Activated T-cell treated with anti-CD3 and anti-CD28 coated beads, Interleukin-2, amount 50 U/mL, for 24 hours (primary cell): Measurements from ENCODE around the gene CFD.
"Not testable (repeated sequence)": the region's sequence is repeated elsewhere in the genome, so short reads cannot be mapped to it uniquely, and the experiment has no call there.

Source experiments
- DNase-seq: peaks from one replicate; pipeline ENCODE4 v3.0.0-alpha.2; 2020
- H3K27ac Mint-ChIP-seq: 2 replicates; pipeline ENCODE4 v1.8.0; 2020; ENCODE audit warnings: mild to moderate bottlenecking, mixed read lengths
- H3K27me3 Mint-ChIP-seq: 2 replicates; pipeline ENCODE4 v1.8.0; 2020; ENCODE audit warnings: mixed read lengths
- H3K36me3 Mint-ChIP-seq: 2 replicates; pipeline ENCODE4 v1.8.0; 2020; ENCODE audit warnings: low read depth, mixed read lengths
- H3K4me1 Mint-ChIP-seq: 2 replicates; pipeline ENCODE4 v1.8.0; 2020; ENCODE audit warnings: low read depth, mixed read lengths
- H3K4me3 Mint-ChIP-seq: 2 replicates; pipeline ENCODE4 v1.8.0; 2020; ENCODE audit warnings: mild to moderate bottlenecking, moderate library complexity, mixed read lengths
- H3K9me3 Mint-ChIP-seq: 2 replicates; pipeline ENCODE4 v1.8.0; 2020; ENCODE audit warnings: mixed read lengths

CFD gene

GRCh38 chr19:869245-870177 lies 10.0 kb downstream of the CFD start:
- Mint-ChIP-seq H3K36me3 (peaks cover 30% of the 10 kb centered on the region), H3K9me3 (no peaks in the 10 kb centered on the region), H3K4me1 (peaks cover 11% of the 10 kb centered on the region), H3K27me3 (no peaks in the 10 kb centered on the region), H3K27ac (no peak overlapping the region), H3K4me3 (no peak overlapping the region)
- no peak for DNase-seq

GRCh38 chr19:870314-870713 lies 10.8 kb downstream of the CFD start:
- H3K9me3 Mint-ChIP-seq: no peaks in the 10 kb centered on the region
- peaks cover 35% of the 10 kb centered on the region for H3K36me3 Mint-ChIP-seq
- no peak for DNase-seq
- no peak overlapping the region for H3K4me3 Mint-ChIP-seq
- peak overlapping the region; percentile 50 for H3K27ac Mint-ChIP-seq
- H3K27me3 Mint-ChIP-seq: no peaks in the 10 kb centered on the region
- peaks cover 10% of the 10 kb centered on the region for H3K4me1 Mint-ChIP-seq

- Mint-ChIP-seq H3K36me3 (peaks cover 39% of the 10 kb centered on the region), H3K4me3 (no peak overlapping the region), H3K27ac (no peak overlapping the region)
Observed at GRCh38 chr19:870963-871401, 11.5 kb downstream of the CFD start.

GRCh38 chr19:871446-872265 lies 12.2 kb downstream of the CFD start:
- no peaks in the 10 kb centered on the region for H3K9me3 Mint-ChIP-seq
- H3K27ac Mint-ChIP-seq: peak overlapping the region; percentile 44
- no peak overlapping the region for H3K4me3 Mint-ChIP-seq
- H3K36me3 Mint-ChIP-seq: peaks cover 45% of the 10 kb centered on the region
- H3K4me1 Mint-ChIP-seq: peaks cover 10% of the 10 kb centered on the region
- DNase-seq: no peak
- H3K27me3 Mint-ChIP-seq: no peaks in the 10 kb centered on the region

More at GRCh38 chr19:870963-871401, 11.5 kb downstream of the CFD start:
- H3K27me3 Mint-ChIP-seq: no peaks in the 10 kb centered on the region
- H3K4me1 Mint-ChIP-seq: peaks cover 10% of the 10 kb centered on the region
- no peaks in the 10 kb centered on the region for H3K9me3 Mint-ChIP-seq
- DNase-seq: no peak

- peak; percentile 80 for DNase-seq
- H3K4me1 Mint-ChIP-seq: peaks cover 10% of the 10 kb centered on the region
- H3K27ac Mint-ChIP-seq: peak overlapping the region; percentile 76
- H3K36me3 Mint-ChIP-seq: peaks cover 47% of the 10 kb centered on the region
- H3K27me3 Mint-ChIP-seq: no peaks in the 10 kb centered on the region
- peak overlapping the region; percentile 42 for H3K4me3 Mint-ChIP-seq
- H3K9me3 Mint-ChIP-seq: no peaks in the 10 kb centered on the region
Observed at GRCh38 chr19:872266-872951, 12.9 kb downstream of the CFD start.

GRCh38 chr19:873084-873483 lies 13.6 kb downstream of the CFD start:
- no peak overlapping the region for H3K4me3 Mint-ChIP-seq
- H3K36me3 Mint-ChIP-seq: peaks cover 40% of the 10 kb centered on the region
- DNase-seq: peak; percentile 69
- no peaks in the 10 kb centered on the region for H3K27me3 Mint-ChIP-seq
- H3K4me1 Mint-ChIP-seq: peaks cover 10% of the 10 kb centered on the region
- no peak overlapping the region for H3K27ac Mint-ChIP-seq
- H3K9me3 Mint-ChIP-seq: no peaks in the 10 kb centered on the region

GRCh38 chr19:873561-874041 lies 14.1 kb downstream of the CFD start:
- Mint-ChIP-seq H3K36me3 (peaks cover 37% of the 10 kb centered on the region), H3K4me1 (peaks cover 10% of the 10 kb centered on the region), H3K27me3 (no peaks in the 10 kb centered on the region), H3K9me3 (no peaks in the 10 kb centered on the region), H3K4me3 (no peak overlapping the region), H3K27ac (no peak overlapping the region)
- DNase-seq: no peak

- Mint-ChIP-seq H3K9me3 (no peaks in the 10 kb centered on the region), H3K27ac (peak overlapping the region; percentile 33), H3K36me3 (peaks cover 35% of the 10 kb centered on the region), H3K4me3 (no peak overlapping the region), H3K4me1 (peaks cover 10% of the 10 kb centered on the region), H3K27me3 (no peaks in the 10 kb centered on the region)
- DNase-seq: no peak
Observed at GRCh38 chr19:875265-875879, 15.9 kb downstream of the CFD start.

GRCh38 chr19:876089-876488 lies 16.6 kb downstream of the CFD start:
- Mint-ChIP-seq H3K27me3 (no peaks in the 10 kb centered on the region), H3K4me1 (peaks cover 10% of the 10 kb centered on the region), H3K4me3 (no peak overlapping the region), H3K27ac (no peak overlapping the region), H3K9me3 (no peaks in the 10 kb centered on the region), H3K36me3 (peaks cover 40% of the 10 kb centered on the region)
- DNase-seq: no peak

GRCh38 chr19:876780-877314 lies 17.4 kb downstream of the CFD start:
- Mint-ChIP-seq H3K27ac (no peak overlapping the region), H3K4me1 (peaks cover 8% of the 10 kb centered on the region), H3K4me3 (no peak overlapping the region), H3K9me3 (no peaks in the 10 kb centered on the region), H3K27me3 (no peaks in the 10 kb centered on the region), H3K36me3 (peaks cover 45% of the 10 kb centered on the region)
- no peak for DNase-seq

GRCh38 chr19:877992-878660 lies 18.7 kb downstream of the CFD start:
- not testable (repeated sequence) for DNase-seq, H3K4me3 Mint-ChIP-seq, H3K27ac Mint-ChIP-seq, H3K27me3 Mint-ChIP-seq, H3K9me3 Mint-ChIP-seq, H3K4me1 Mint-ChIP-seq
- H3K36me3 Mint-ChIP-seq: peaks cover 57% of the 10 kb centered on the region

GRCh38 chr19:878751-879561 lies 19.5 kb downstream of the CFD start:
- H3K36me3 Mint-ChIP-seq: peaks cover 63% of the 10 kb centered on the region
- H3K4me1 Mint-ChIP-seq, H3K27ac Mint-ChIP-seq, H3K27me3 Mint-ChIP-seq, H3K4me3 Mint-ChIP-seq, H3K9me3 Mint-ChIP-seq, DNase-seq: not testable (repeated sequence)
